AG04450 (cell line): ENCODE results near the gene SCNN1G. TPM values are rescaled to one million over a fixed set of nuclear protein-coding genes. Genes with fewer than 3 reads are reported as not detected.

Source experiments
- CTCF ChIA-PET: fragments of 300-600, 350-600 bp; formaldehyde crosslinking; extraction: SDS; loops from one replicate; lab custom pipeline; 2022; ENCODE audit warnings: antibody characterized with exemption, inconsistent platforms; lab: Charles Lee
- POLR2A ChIA-PET: fragments of 350-600 bp; formaldehyde crosslinking; extraction: SDS; loops from one replicate; lab custom pipeline; 2021; ENCODE audit warnings: antibody characterized with exemption, inconsistent platforms; lab: Yijun Ruan, JAX
- DNase-seq: peaks from one replicate; pipeline ENCODE4 v3.0.0-alpha.2; 2011; ENCODE audit warnings: low read depth, low spot score
- H3K27ac ChIP-seq: one replicate; pipeline ENCODE4 v1.5.1; 2012; ENCODE audit warnings: low read depth, low read length, control low read depth
- H3K27me3 ChIP-seq: one replicate; pipeline ENCODE4 v1.6.0; 2012; ENCODE audit warnings: low read length; ENCODE audit not compliant: control insufficient read depth, insufficient read depth
- H3K4me3 ChIP-seq: 2 replicates; pipeline ENCODE4 v1.5.1; 2011; ENCODE audit warnings: mild to moderate bottlenecking, low read depth, low read length, control low read depth
- H3K9me3 ChIP-seq: 2 replicates; pipeline ENCODE4 v1.5.1; 2012; ENCODE audit warnings: low read length; ENCODE audit not compliant: control insufficient read depth, insufficient read depth
- CTCF ChIP-seq: IDR thresholded peaks from 2 replicates; pipeline ENCODE4 v1.5.1; 2011; ENCODE audit warnings: low read depth, low read length, control low read depth, inconsistent platforms
- polyA plus RNA-seq: library from polyadenylated mRNA; depleted of rRNA; stranded (reverse); fragments of >200 nt; gene quantifications from 2 replicates; pipeline ENCODE4 v1.2.3, GENCODE V29; 2011

SCNN1G gene
- polyA plus RNA-seq, 1 experiment, result not detected

DNA sequence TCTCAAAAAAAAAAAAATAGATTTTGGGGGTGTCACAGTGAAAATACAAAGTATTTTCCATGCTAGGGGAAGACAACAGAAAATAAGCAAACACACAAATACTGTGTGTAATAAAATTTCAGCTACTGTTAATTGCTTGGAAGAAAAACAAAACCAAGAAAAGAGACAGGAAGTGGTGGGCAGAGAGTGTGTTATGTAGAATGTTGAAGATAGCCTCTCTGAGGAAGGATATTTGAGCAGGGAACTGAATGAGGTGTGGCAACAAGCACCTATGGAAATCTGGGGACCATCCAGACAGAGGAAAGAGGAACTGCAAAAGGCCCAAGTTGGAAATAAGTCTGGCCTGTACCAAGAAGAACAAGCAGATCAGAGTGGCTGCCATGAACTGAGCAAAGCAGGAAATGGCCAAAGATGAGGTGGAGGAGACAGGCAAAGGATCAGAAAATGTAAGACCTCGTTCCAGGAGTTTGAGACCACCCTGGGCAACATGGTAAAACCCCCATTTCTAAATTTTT is 25.5 kb upstream of the SCNN1G start:
- no peak for DNase-seq
- Histone ChIP-seq H3K27ac (no peak overlapping the region), H3K4me3 (no peak overlapping the region), H3K9me3 (no peaks in the 10 kb centered on the region), H3K27me3 (peaks cover 7% of the 10 kb centered on the region)
- TF ChIP-seq CTCF, result no peak
- ChIA-PET CTCF (no interaction called here), POLR2A (no interaction called here)

GRCh38 chr16:23158114-23158513 is 24.4 kb upstream of the SCNN1G start:
- no peaks in the 10 kb centered on the region for H3K9me3 ChIP-seq
- ChIA-PET CTCF (interaction anchor here (0.7 kb wide), 1 partner anchor 252 kb away, joined by 3 read pairs; no protein-coding TSS in a partner anchor), POLR2A (no interaction called here)
- H3K27me3 ChIP-seq, result peaks cover 7% of the 10 kb centered on the region
- no peak for DNase-seq
- H3K4me3 ChIP-seq, result no peak overlapping the region
- no peak overlapping the region for H3K27ac ChIP-seq
- no peak for TF ChIP-seq CTCF

DNA sequence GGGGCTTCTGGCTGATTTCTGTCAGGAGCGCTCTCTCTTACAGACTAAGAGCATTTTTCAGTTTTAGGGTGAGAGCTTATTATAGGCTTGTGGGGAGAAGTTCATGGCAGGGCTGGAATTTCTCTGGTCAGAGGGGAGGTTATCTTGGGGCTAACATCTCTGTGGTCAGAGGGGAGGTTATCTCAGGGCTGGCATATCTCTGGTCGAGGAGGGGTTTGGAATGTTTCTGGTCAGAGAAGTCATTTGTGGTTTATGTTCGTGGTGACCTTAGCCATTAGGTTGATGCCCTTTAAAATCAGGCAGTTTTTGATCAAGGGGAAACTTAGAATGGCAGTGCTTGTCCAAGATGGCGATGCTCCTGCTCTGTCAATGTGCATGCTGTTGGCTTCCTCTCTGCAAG is 22.5 kb upstream of the SCNN1G start:
- no peak for TF ChIP-seq CTCF
- ChIA-PET POLR2A (no interaction called here), CTCF (no interaction called here)
- H3K27me3 ChIP-seq, result peaks cover 7% of the 10 kb centered on the region
- no peaks in the 10 kb centered on the region for H3K9me3 ChIP-seq
- DNase-seq, result no peak
- no peak overlapping the region for H3K27ac ChIP-seq
- no peak overlapping the region for H3K4me3 ChIP-seq

DNA sequence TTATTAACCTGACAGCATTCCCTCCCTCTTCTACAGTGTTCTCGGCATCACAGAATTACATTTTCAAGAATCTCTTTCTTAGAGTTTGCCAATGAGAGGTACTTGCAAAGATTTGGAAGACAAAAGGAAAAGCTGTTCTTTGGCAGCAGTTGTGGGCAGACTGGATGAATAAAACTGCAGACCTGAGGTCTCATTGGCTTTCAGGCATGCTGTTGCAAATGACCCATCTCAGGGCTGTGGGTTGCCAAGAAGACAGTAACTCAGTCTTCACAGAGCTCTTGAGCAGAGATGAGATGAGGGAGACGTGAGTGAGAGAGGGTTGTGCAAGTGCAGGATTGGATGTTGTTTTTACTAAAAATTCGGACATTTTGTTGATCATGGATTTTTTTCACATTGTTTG is 22.0 kb upstream of the SCNN1G start:
- POLR2A ChIA-PET, result no interaction called here
- peaks cover 4% of the 10 kb centered on the region for H3K27me3 ChIP-seq
- no peak for DNase-seq
- CTCF ChIA-PET, result no interaction called here
- H3K4me3 ChIP-seq, result no peak overlapping the region
- H3K27ac ChIP-seq, result no peak overlapping the region
- H3K9me3 ChIP-seq, result no peaks in the 10 kb centered on the region
- TF ChIP-seq CTCF, result no peak

DNA sequence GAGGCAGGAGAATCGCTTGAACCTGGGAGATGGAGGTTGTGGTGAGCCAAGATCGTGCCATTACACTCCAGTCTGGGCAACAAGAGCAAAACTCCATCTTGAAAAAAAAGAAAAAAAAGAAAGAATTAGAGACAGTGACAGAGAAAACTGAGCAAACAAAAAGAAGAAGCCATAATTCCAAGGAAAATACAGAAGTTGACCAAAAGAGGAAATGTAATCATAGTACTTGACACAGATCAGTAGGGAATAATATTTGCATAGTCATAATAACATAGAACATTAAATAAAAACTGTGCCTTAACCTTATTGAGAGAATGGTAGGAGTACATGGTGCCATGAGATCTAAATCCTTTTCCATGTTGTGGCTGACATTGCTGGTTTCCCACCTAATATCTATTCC is 18.6 kb upstream of the SCNN1G start:
- ChIA-PET CTCF (no interaction called here), POLR2A (no interaction called here)
- DNase-seq, result no peak
- H3K9me3 ChIP-seq, result no peaks in the 10 kb centered on the region
- no peaks in the 10 kb centered on the region for H3K27me3 ChIP-seq
- H3K4me3 ChIP-seq, result no peak overlapping the region
- no peak overlapping the region for H3K27ac ChIP-seq
- no peak for TF ChIP-seq CTCF
